A673 (cell line): ENCODE measurements around the gene MEOX1. TPM values are rescaled to one million over a fixed set of nuclear protein-coding genes. Genes with fewer than 3 reads are reported as not detected.

Experiments
- BruUV-seq: library from RNA; stranded (reverse); fragments of 400-500 nt; replicated peaks from 2 replicates; lab custom pipeline; 2021; lab: Mats Ljungman, UMichigan
- CTCF ChIA-PET: fragments of 300-600 bp; sonication (Branson Sonifier 250); formaldehyde crosslinking; loops from one replicate; lab custom pipeline; 2022; ENCODE audit warnings: antibody characterized with exemption; lab: Charles Lee
- POLR2A ChIA-PET: fragments of 300-600 bp; sonication (Branson Sonifier 250); formaldehyde crosslinking; loops from one replicate; lab custom pipeline; 2022; ENCODE audit warnings: antibody characterized with exemption; ENCODE audit not compliant: low non-redundant PET; lab: Charles Lee
- DNase-seq: peaks from one replicate; pipeline ENCODE4 v3.0.0-alpha.2; 2015; ENCODE audit warnings: low spot score
- H3K27ac ChIP-seq: fragments of 200-600 bp; sonication (generic); 2 replicates; pipeline ENCODE4 v1.5.1; 2016; ENCODE audit warnings: mixed run types, low read depth, mild to moderate bottlenecking, mixed read lengths, antibody characterized with exemption, low read length; ENCODE audit not compliant: poor library complexity, severe bottlenecking
- H3K27me3 ChIP-seq: fragments of 200-600 bp; sonication (generic); replicated peaks from 2 replicates; pipeline ENCODE4 v1.6.1; 2017; ENCODE audit warnings: mixed run types, low read depth, mild to moderate bottlenecking, mixed read lengths, antibody characterized with exemption, low read length; ENCODE audit not compliant: insufficient read depth, poor library complexity
- H3K36me3 ChIP-seq: fragments of 200-600 bp; sonication (generic); 2 replicates; pipeline ENCODE4 v1.6.1; 2016; ENCODE audit warnings: mixed run types, mild to moderate bottlenecking, mixed read lengths, antibody characterized with exemption, low read length; ENCODE audit not compliant: insufficient read depth, poor library complexity, severe bottlenecking
- H3K4me1 ChIP-seq: fragments of 200-600 bp; sonication (generic); 2 replicates; pipeline ENCODE4 v1.6.1; 2017; ENCODE audit warnings: mixed run types, mild to moderate bottlenecking, mixed read lengths, antibody characterized with exemption, low read length; ENCODE audit not compliant: insufficient read depth, poor library complexity, severe bottlenecking
- H3K4me3 ChIP-seq: fragments of 200-600 bp; sonication (generic); 2 replicates; pipeline ENCODE4 v1.5.1; 2016; ENCODE audit warnings: low read depth, mixed run types, mild to moderate bottlenecking, mixed read lengths, low read length; ENCODE audit not compliant: poor library complexity, severe bottlenecking
- H3K9me3 ChIP-seq: fragments of 200-600 bp; sonication (generic); 2 replicates; pipeline ENCODE4 v1.6.1; 2016; ENCODE audit warnings: mixed run types, low read depth, mild to moderate bottlenecking, mixed read lengths, antibody characterized with exemption, low read length; ENCODE audit not compliant: poor library complexity, severe bottlenecking
- EZH2 ChIP-seq: fragments of 200-600 bp; sonication (generic); IDR thresholded peaks from 2 replicates; pipeline ENCODE4 v1.6.1; 2017; ENCODE audit warnings: borderline replicate concordance, low read depth, mild to moderate bottlenecking, mixed read lengths, antibody characterized with exemption, low read length; ENCODE audit not compliant: poor library complexity, severe bottlenecking
- intact Hi-C: fragments of 100-400 bp; cut with micrococcal nuclease; formaldehyde crosslinking; loops from one replicate; pipeline ENCODE4 v1.10.0; 2022; ENCODE audit not compliant: unreplicated experiment
- total RNA-seq: library from RNA; stranded (reverse); gene quantifications from 2 replicates; pipeline ENCODE4 v1.2.3, GENCODE V29; 2021
- TF ChIP-seq, protein P1 (sequence below): fragments of 300-800, 200-600 bp; sonication (generic); conservative IDR thresholded peaks from 2 replicates; pipeline ENCODE4 v1.5.1; 2017; ENCODE audit warnings: low read depth, mild to moderate bottlenecking, antibody characterized with exemption, low read length, moderate library complexity, mixed read lengths

The MEOX1 gene
- total RNA-seq, 1 experiment from 2014 or later, result 0.82 TPM

GRCh38 chr17:43670645-43671030 lies 8.9 kb upstream of the MEOX1 start:
- intact Hi-C loops, result no loop called here
- DNase-seq, result no peak
- H3K4me1 ChIP-seq, result peaks cover 9% of the 10 kb centered on the region
- H3K36me3 ChIP-seq, result no peaks in the 10 kb centered on the region
- H3K27ac ChIP-seq, result no peak overlapping the region
- no peaks in the 10 kb centered on the region for H3K9me3 ChIP-seq
- ChIA-PET CTCF (no interaction called here), POLR2A (no interaction called here)
- H3K4me3 ChIP-seq, result no peak overlapping the region
- no TSS peak for BruUV-seq
- TF ChIP-seq, protein P1, sequence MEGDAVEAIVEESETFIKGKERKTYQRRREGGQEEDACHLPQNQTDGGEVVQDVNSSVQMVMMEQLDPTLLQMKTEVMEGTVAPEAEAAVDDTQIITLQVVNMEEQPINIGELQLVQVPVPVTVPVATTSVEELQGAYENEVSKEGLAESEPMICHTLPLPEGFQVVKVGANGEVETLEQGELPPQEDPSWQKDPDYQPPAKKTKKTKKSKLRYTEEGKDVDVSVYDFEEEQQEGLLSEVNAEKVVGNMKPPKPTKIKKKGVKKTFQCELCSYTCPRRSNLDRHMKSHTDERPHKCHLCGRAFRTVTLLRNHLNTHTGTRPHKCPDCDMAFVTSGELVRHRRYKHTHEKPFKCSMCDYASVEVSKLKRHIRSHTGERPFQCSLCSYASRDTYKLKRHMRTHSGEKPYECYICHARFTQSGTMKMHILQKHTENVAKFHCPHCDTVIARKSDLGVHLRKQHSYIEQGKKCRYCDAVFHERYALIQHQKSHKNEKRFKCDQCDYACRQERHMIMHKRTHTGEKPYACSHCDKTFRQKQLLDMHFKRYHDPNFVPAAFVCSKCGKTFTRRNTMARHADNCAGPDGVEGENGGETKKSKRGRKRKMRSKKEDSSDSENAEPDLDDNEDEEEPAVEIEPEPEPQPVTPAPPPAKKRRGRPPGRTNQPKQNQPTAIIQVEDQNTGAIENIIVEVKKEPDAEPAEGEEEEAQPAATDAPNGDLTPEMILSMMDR, result no peak
- TF ChIP-seq EZH2, result no peak
- H3K27me3 ChIP-seq, result no peaks in the 10 kb centered on the region

DNA sequence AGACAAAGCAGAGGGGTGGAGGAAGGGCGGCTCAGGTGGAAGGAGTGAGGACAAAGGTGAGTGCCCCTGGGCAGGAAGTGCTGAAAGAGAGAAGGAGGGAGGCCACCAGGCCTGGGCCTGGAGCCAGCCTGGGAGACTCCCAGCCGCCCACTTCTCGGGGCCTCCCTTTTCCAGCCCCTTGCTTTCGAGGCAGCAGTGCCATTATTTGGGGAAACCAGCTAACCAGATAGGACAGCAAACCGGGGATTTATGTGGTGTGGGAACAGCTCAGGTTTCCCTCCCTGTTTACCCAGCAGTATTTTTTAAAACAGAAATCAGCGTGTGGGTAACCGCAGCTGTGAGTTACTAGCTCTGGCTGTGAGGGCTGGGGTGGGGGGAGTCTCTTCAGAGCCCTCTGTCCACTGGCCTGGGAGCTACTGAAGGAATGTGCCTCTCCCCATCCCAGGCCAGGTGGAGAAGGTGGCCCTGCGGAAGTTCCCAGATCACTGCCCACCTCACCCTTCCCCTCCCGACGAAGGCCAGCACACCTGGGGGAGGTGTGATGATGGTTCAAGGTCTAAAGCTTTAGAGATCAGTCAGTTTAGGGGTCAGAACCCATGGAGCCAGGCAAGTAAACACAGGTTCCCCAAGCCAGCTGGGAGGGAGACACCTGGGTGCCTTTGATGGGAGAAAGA lies 8.4 kb upstream of the MEOX1 start:
- Histone ChIP-seq H3K36me3 (no peaks in the 10 kb centered on the region), H3K27me3 (no peaks in the 10 kb centered on the region), H3K9me3 (no peaks in the 10 kb centered on the region), H3K27ac (no peak overlapping the region), H3K4me3 (no peak overlapping the region), H3K4me1 (peaks cover 9% of the 10 kb centered on the region)
- ChIA-PET CTCF (no interaction called here), POLR2A (no interaction called here)
- no peak for DNase-seq
- TF ChIP-seq EZH2, result no peak
- TF ChIP-seq, protein P1, result no peak
- intact Hi-C loops, result no loop called here
- no TSS peak for BruUV-seq

- intact Hi-C loops, result no loop called here
- TF ChIP-seq EZH2, result no peak
- TF ChIP-seq, protein P1, result no peak
- CTCF ChIA-PET, result no interaction called here
- Histone ChIP-seq H3K4me1 (peaks cover 11% of the 10 kb centered on the region), H3K27me3 (no peaks in the 10 kb centered on the region), H3K36me3 (no peaks in the 10 kb centered on the region), H3K9me3 (no peaks in the 10 kb centered on the region), H3K4me3 (no peak overlapping the region), H3K27ac (no peak overlapping the region)
- no peak for DNase-seq
- no TSS peak for BruUV-seq
- POLR2A ChIA-PET, result no interaction called here
These were observed 6.2 kb upstream of the MEOX1 start for GRCh38 chr17:43667947-43668348.
